Stomach (tissue), 9 donors: ENCODE results near the gene WBP1. TPM values are rescaled to one million over a fixed set of nuclear protein-coding genes. Genes with fewer than 3 reads are reported as not detected.
"Not testable (repeated sequence)": the region's sequence is repeated elsewhere in the genome, so short reads cannot be mapped to it uniquely, and the experiment has no call there.

Experiments used
- DNase-seq, 2 donors: peaks; one replicate each; pipeline versions ENCODE4 v3.0.0 to v3.0.0-alpha.2; 2013 to 2019
- H3K27ac ChIP-seq, 5 donors: fragments of 200-600 bp in 4 of 5; sonication (generic) in 4 of 5; one replicate each; pipeline ENCODE4 v1.5.1; 2013 to 2019; ENCODE audit warnings: mild to moderate bottlenecking in 1 of 5, moderate library complexity in 1 of 5
- H3K27me3 ChIP-seq, 3 donors: fragments of 200-600 bp; sonication (generic); one replicate each; pipeline ENCODE4 v1.5.1; 2017 to 2019; ENCODE audit warnings: mixed run types in 1 of 3
- H3K36me3 ChIP-seq, 4 donors: fragments of 200-600 bp; sonication (generic); 1 replicate in 3 of 4; 2 replicates in 1 of 4; pipeline ENCODE4 v1.5.1; 2016 to 2019
- H3K4me1 ChIP-seq, 4 donors: fragments of 200-600 bp; sonication (generic); one replicate each; pipeline ENCODE4 v1.5.1; 2016 to 2019
- H3K4me3 ChIP-seq, 4 donors: fragments of 200-600 bp; sonication (generic) in 3 of 4; one replicate each; pipeline ENCODE4 v1.5.1; 2016 to 2019; ENCODE audit warnings: mild to moderate bottlenecking in 1 of 4
- H3K9me3 ChIP-seq, 4 donors: fragments of 200-600 bp; sonication (generic); one replicate each; pipeline ENCODE4 v1.5.1; 2016 to 2019
- EP300 ChIP-seq: sonication (generic); formaldehyde crosslinking; IDR thresholded peaks from one replicate; pipeline ENCODE4 v1.6.1; 2017; ENCODE audit warnings: antibody characterized with exemption
- POLR2A ChIP-seq, 4 donors: fragments of 450-650 bp; IDR thresholded peaks; one replicate each; pipeline ENCODE4 v1.6.1; 2016; ENCODE audit warnings: antibody characterized with exemption in 4 of 4, control low read depth in 2 of 4, mild to moderate bottlenecking in 1 of 4, moderate library complexity in 1 of 4
- POLR2AphosphoS5 ChIP-seq, 3 donors: sonication (generic); formaldehyde crosslinking; IDR thresholded peaks; one replicate each; pipeline ENCODE4 v1.6.1; 2016; ENCODE audit warnings: antibody characterized with exemption in 3 of 3
- WGBS, 5 donors: extraction: QIAGEN DNeasy Blood & Tissue Kit in 3 of 5; methylation state at CpG; one replicate each; pipeline versions ENCODE4 v1.1.5 to v1.1.7; 2013 to 2018; 5-methylcytosine and 5-hydroxymethylcytosine counted together
- intact Hi-C: fragments of 100-400 bp; cut with DNase I; formaldehyde crosslinking; loops from one replicate; pipeline ENCODE4 v1.15.1; 2023; ENCODE audit warnings: low total_unique reads
- polyA plus RNA-seq, 3 donors: library from polyadenylated mRNA; stranded (reverse); fragments of 200-250 nt; gene quantifications; one replicate each; pipeline ENCODE4 v1.2.3, GENCODE V29; 2013
- total RNA-seq, 5 donors: library from RNA; depleted of rRNA; stranded (reverse); fragments of >200 nt; gene quantifications; one replicate each; pipeline versions ENCODE4 v1.1.0 to v1.2.3, GENCODE V29; 2014 to 2016
- TF ChIP-seq, protein P1 (sequence below), 7 experiments: fragments of 450-650 bp in 4 of 7; fragments of 200-600 bp in 3 of 7; sonication (generic) in 3 of 7; IDR thresholded peaks; one replicate each; pipeline ENCODE4 v1.5.1; 2016 to 2019; ENCODE audit warnings: antibody characterized with exemption in 7 of 7, control low read depth in 2 of 7, mild to moderate bottlenecking in 1 of 7
- donor health status: healthy with polysubstance abuse.
- donor health status: Bipolar disorder and iron deficiency.
- donor health status: healthy.

The WBP1 gene
- total and polyA plus RNA-seq, 8 donors = 1.8 to 82.4 (median 49.3) TPM

DNA sequence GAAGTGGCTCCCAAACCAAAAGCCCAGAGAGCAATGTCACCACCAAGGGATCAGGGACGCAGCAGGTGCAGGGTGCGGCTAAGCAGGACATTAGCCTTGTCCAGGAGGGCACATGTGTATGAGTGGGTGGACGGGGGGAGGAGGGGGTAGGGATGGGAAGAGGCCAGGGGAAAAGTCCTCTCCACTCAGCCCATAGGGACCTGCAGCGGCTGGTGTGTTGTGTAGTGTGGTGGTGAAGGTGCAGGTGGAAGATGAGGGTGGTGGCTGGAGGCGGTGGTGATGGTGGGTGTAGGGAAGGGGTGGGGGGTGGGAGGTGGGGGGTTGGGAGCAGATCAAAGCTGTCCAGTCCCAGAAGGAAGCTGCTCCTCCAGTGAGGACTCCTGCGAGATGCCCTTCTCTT, 40.5 kb upstream of the WBP1 start:
- intact Hi-C loops = no loop called here
- H3K4me1 ChIP-seq = peaks cover 32 to 52% (median 50%) of the 10 kb centered on the region in 4 donors
- DNase-seq = no peak
- 86 to 96% (median 92%) methylated on average over 6 of the region's 6 CpGs for WGBS, 5 donors
- H3K27me3 ChIP-seq = peaks cover 0 to 23% (median 8%) of the 10 kb centered on the region in 3 donors
- H3K36me3 ChIP-seq = no peaks in the 10 kb centered on the region
- H3K9me3 ChIP-seq = no peaks in the 10 kb centered on the region
- no peak overlapping the region for H3K27ac ChIP-seq
- TF ChIP-seq, protein P1, sequence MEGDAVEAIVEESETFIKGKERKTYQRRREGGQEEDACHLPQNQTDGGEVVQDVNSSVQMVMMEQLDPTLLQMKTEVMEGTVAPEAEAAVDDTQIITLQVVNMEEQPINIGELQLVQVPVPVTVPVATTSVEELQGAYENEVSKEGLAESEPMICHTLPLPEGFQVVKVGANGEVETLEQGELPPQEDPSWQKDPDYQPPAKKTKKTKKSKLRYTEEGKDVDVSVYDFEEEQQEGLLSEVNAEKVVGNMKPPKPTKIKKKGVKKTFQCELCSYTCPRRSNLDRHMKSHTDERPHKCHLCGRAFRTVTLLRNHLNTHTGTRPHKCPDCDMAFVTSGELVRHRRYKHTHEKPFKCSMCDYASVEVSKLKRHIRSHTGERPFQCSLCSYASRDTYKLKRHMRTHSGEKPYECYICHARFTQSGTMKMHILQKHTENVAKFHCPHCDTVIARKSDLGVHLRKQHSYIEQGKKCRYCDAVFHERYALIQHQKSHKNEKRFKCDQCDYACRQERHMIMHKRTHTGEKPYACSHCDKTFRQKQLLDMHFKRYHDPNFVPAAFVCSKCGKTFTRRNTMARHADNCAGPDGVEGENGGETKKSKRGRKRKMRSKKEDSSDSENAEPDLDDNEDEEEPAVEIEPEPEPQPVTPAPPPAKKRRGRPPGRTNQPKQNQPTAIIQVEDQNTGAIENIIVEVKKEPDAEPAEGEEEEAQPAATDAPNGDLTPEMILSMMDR (IDR thresholded peaks at IDR 0.05) = no peak
- TF ChIP-seq POLR2A (IDR thresholded peaks at IDR 0.05) = no peak
- TF ChIP-seq POLR2AphosphoS5 (IDR thresholded peaks at IDR 0.05) = no peak
- TF ChIP-seq EP300 = no peak
- H3K4me3 ChIP-seq = no peak overlapping the region

DNA sequence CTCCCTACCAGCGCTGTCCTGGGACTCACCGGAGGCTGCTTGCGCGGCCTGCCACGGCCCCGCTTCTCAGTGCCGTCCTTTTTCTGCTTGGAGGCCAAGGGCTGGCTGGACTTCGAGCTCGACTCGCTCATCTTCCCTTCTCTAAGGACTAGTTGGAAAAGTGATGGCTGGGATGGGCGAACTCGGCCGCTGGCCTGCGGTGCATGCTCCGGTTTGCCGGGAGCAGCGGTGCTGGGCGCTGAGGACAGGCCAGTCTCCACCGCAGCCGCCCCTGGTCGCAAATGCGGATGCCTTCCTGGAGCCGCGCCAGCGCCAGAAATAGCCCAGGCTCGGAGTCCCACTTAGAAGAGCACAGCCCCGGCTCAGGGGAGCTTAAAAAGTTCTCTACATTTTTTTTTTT, 39.9 kb upstream of the WBP1 start:
- Histone ChIP-seq H3K36me3 (no peaks in the 10 kb centered on the region), H3K27ac (no peak overlapping the region), H3K9me3 (no peaks in the 10 kb centered on the region), H3K4me1 (peaks cover 29 to 46% (median 46%) of the 10 kb centered on the region in 4 donors), H3K27me3 (peaks cover 0 to 23% (median 8%) of the 10 kb centered on the region in 3 donors), H3K4me3 (no peak overlapping the region)
- DNase-seq = no peak
- intact Hi-C loops = no loop called here
- TF ChIP-seq EP300 = no peak
- no peak for TF ChIP-seq POLR2A (IDR thresholded peaks at IDR 0.05)
- TF ChIP-seq POLR2AphosphoS5 (IDR thresholded peaks at IDR 0.05) = no peak
- TF ChIP-seq, protein P1 (IDR thresholded peaks at IDR 0.05) = no peak
- WGBS, 5 donors = 77 to 86% (median 80%) methylated on average over 26 to 27 of the region's 27 CpGs

DNA sequence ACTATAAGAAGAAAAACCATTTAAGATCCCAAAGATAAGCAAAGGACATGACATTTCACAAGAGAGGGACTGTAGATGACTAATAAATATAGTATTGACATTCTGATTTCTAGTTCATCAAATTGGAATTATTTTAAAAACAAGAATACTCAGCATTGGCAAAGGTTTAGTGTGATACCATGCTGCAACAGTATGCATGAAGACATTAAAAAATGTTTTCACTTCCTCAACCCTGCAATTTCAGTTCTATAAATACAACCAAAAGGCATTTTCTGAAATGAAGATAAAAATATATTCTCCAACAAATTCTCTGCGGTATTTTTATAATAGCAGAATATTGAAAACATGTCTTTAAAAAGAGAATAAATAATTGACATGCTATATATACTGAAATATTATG, 38.9 kb upstream of the WBP1 start:
- Histone ChIP-seq H3K4me1 (peaks cover 19 to 38% (median 38%) of the 10 kb centered on the region in 4 donors), H3K36me3 (no peaks in the 10 kb centered on the region), H3K4me3 (no peak overlapping the region), H3K9me3 (no peaks in the 10 kb centered on the region), H3K27ac (no peak overlapping the region), H3K27me3 (peaks cover 0 to 18% (median 8%) of the 10 kb centered on the region in 3 donors)
- intact Hi-C loops = no loop called here
- WGBS, 5 donors = 88 to 93% (median 92%) methylated on average over 1 of the region's 1 CpG
- TF ChIP-seq POLR2AphosphoS5 (IDR thresholded peaks at IDR 0.05) (no peak), POLR2A (IDR thresholded peaks at IDR 0.05) (no peak), EP300 (no peak)
- TF ChIP-seq, protein P1 (IDR thresholded peaks at IDR 0.05) = no peak
- no peak for DNase-seq

DNA sequence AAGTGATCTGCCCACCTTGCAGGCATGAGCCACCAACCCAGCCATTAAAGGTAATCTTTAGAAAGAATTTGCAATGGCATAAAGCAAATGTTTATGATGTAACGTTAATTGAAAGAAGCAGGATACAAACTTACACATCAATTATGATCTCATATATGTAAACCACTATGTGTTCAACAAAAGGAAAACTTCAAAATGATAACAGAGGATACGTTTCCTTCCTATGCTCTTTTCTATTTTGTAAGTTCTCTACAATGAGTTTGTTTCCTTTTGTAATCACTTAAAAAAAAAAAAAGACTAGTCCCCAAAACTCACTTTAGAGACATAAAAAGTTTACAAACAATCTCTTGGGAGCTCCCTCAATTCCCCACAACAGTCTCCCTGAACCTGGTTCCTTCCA, 38.2 kb upstream of the WBP1 start:
- TF ChIP-seq EP300 = no peak
- TF ChIP-seq POLR2A (IDR thresholded peaks at IDR 0.05) = no peak
- TF ChIP-seq, protein P1 (IDR thresholded peaks at IDR 0.05) = no peak
- TF ChIP-seq POLR2AphosphoS5 (IDR thresholded peaks at IDR 0.05) = no peak
- DNase-seq = peak in 1 of 2 donors; percentile 0
- intact Hi-C loops = no loop called here
- peaks cover 0 to 12% (median 3%) of the 10 kb centered on the region in 3 donors for H3K27me3 ChIP-seq
- peaks cover 12 to 32% (median 31%) of the 10 kb centered on the region in 4 donors for H3K4me1 ChIP-seq
- 76 to 88% (median 80%) methylated on average over 2 of the region's 2 CpGs for WGBS, 5 donors
- no peak overlapping the region for H3K27ac ChIP-seq
- H3K4me3 ChIP-seq = no peak overlapping the region
- no peaks in the 10 kb centered on the region for H3K9me3 ChIP-seq
- H3K36me3 ChIP-seq = peaks cover 0 to 6% (median 4%) of the 10 kb centered on the region in 4 donors

DNA sequence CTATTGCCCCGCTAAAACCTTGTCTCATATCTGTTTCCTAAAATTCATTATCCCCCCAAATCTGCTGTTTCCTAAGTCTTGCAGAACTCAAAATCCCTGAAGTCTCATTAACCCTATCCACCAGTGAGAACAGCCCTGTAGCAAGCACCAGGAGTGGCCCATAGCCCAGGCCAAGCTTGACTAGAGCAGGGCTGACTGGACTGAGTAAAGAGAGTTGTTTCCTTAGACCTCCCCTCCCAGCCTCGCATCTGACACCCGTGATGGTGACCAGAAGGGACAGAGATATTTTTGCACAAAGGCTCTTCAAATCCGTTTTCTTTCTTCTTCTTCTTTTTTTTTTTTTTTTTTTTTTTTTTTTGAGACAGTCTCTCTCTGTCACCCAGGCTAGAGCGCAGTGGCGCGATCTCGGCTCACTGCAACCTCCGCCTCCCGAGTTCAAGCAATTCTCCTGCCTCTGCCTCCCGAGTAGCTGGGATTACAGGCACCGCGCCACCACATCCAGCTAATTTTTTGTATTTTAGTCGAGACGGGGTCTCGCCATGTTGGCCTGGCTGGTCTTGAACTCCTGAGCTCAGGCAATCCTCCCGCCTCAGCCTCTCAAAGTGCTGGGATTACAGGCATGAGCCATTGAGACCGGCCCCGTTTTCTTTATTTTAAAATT, 37.7 kb upstream of the WBP1 start:
- H3K27me3 ChIP-seq, intact Hi-C loops, H3K9me3 ChIP-seq: not testable (repeated sequence)
- peaks cover 9 to 26% (median 26%) of the 10 kb centered on the region in 4 donors for H3K4me1 ChIP-seq
- peak overlapping the region in 3 of 5 donors; percentile 62 to 77 (median 75) for H3K27ac ChIP-seq
- peak overlapping the region; percentile 64 to 82 (median 72) for H3K4me3 ChIP-seq
- DNase-seq = peak in 1 of 2 donors; percentile 5
- 75 to 81% (median 77%) methylated on average over 19 of the region's 19 CpGs for WGBS, 5 donors
- H3K36me3 ChIP-seq = peaks cover 2 to 12% (median 9%) of the 10 kb centered on the region in 4 donors
